HCT116 (cell line): Measurements from ENCODE around the gene ITGB7. TPM values are rescaled to one million over a fixed set of nuclear protein-coding genes. Genes with fewer than 3 reads are reported as not detected.
"Not testable (repeated sequence)": the region's sequence is repeated elsewhere in the genome, so short reads cannot be mapped to it uniquely, and the experiment has no call there.

Experiments
- ATAC-seq: fragments of 200-7000 bp; cut with Tn5 transposase; 2 replicates; pipeline ENCODE4 v1.9.1; 2020; ENCODE audit warnings: mild to moderate bottlenecking, moderate library complexity
- BruUV-seq: library from RNA; stranded (reverse); fragments of 400-500 nt; replicated peaks from 2 replicates; lab custom pipeline; 2021; lab: Mats Ljungman, UMichigan
- CTCF ChIA-PET: fragments of 300-600 bp; sonication (Branson Sonifier 250); formaldehyde crosslinking; loops from one replicate; lab custom pipeline; 2021; ENCODE audit warnings: antibody characterized with exemption; lab: Charles Lee
- POLR2A ChIA-PET: fragments of 300-600, 350-600 bp; sonication (Branson Sonifier 250); formaldehyde crosslinking; loops from one replicate; lab custom pipeline; 2021; ENCODE audit warnings: antibody characterized with exemption; lab: Charles Lee
- RAD21 ChIA-PET, 2 experiments: fragments of 300-600 bp; sonication (Branson Sonifier 250); formaldehyde crosslinking; loops; one replicate each; lab custom pipeline; 2023; ENCODE audit warnings: low total read pairs in 2 of 2; ENCODE audit not compliant: uncharacterized antibody in 2 of 2, unreplicated experiment in 2 of 2, low non-redundant PET in 1 of 2; lab: Charles Lee
- DNase-seq: peaks from one replicate; pipeline ENCODE4 v3.0.0-alpha.2; 2010; ENCODE audit warnings: low read depth, low spot score
- H2AFZ ChIP-seq: fragments of 200-600 bp; shearing (Covaris generic), sonication (generic); 2 replicates; pipeline ENCODE4 v1.6.1; 2017; ENCODE audit warnings: low read depth, mixed run types, mixed read lengths, antibody characterized with exemption, low read length; ENCODE audit not compliant: poor library complexity, severe bottlenecking
- H3K27ac ChIP-seq: 2 replicates; pipeline ENCODE4 v1.5.1; 2012; ENCODE audit warnings: low read depth, low read length
- H3K27me3 ChIP-seq: fragments of 200-600 bp; sonication (generic); 2 replicates; pipeline ENCODE4 v1.6.1; 2016; ENCODE audit warnings: mixed run types, low read length, mixed read lengths; ENCODE audit not compliant: insufficient read depth
- H3K36me3 ChIP-seq, 2 experiments: fragments of 200-500 bp in 1 of 2; fragments of 200-600 bp in 1 of 2; sonication (Bioruptor generic) in 1 of 2; sonication (generic) in 1 of 2; 2 replicates each; pipeline versions ENCODE4 v1.5.1 to v1.6.1; 2014 to 2016; ENCODE audit warnings: low read length in 2 of 2, inconsistent platforms in 1 of 2, mixed read lengths in 1 of 2, mixed run types in 1 of 2; ENCODE audit not compliant: insufficient read depth in 2 of 2, control insufficient read depth in 1 of 2
- H3K4me1 ChIP-seq, 2 experiments: fragments of 200-600 bp in 1 of 2; sonication (generic) in 1 of 2; 2 replicates each; pipeline versions ENCODE4 v1.5.1 to v1.6.1; 2012 to 2017; ENCODE audit warnings: low read length in 2 of 2, inconsistent platforms in 1 of 2, mild to moderate bottlenecking in 1 of 2, mixed read lengths in 1 of 2, mixed run types in 1 of 2, moderate library complexity in 1 of 2; ENCODE audit not compliant: insufficient read depth in 2 of 2, control insufficient read depth in 1 of 2
- H3K4me2 ChIP-seq: fragments of 200-600 bp; sonication (generic); 2 replicates; pipeline ENCODE4 v1.6.1; 2017; ENCODE audit warnings: mixed run types, low read length, mixed read lengths
- H3K4me3 ChIP-seq, 2 experiments: fragments of 200-600 bp in 1 of 2; sonication (generic) in 1 of 2; replicated peaks in 1 of 2; 2 replicates each; pipeline ENCODE4 v1.5.1; 2011 to 2016; ENCODE audit warnings: low read length in 2 of 2, control low read depth in 1 of 2, low read depth in 1 of 2, mild to moderate bottlenecking in 1 of 2, mixed read lengths in 1 of 2, mixed run types in 1 of 2
- H3K79me2 ChIP-seq: fragments of 200-600 bp; sonication (generic); 2 replicates; pipeline ENCODE4 v1.6.1; 2017; ENCODE audit warnings: mild to moderate bottlenecking, mixed run types, low read length, moderate library complexity, mixed read lengths; ENCODE audit not compliant: insufficient read depth
- H3K9ac ChIP-seq: fragments of 200-600 bp; sonication (generic); 2 replicates; pipeline ENCODE4 v1.6.1; 2016; ENCODE audit warnings: low read length, mixed read lengths
- H3K9me2 ChIP-seq: fragments of 200-600 bp; sonication (generic), shearing (Covaris generic); 2 replicates; pipeline ENCODE4 v1.6.1; 2017; ENCODE audit warnings: mixed run types, mild to moderate bottlenecking, moderate library complexity; ENCODE audit not compliant: insufficient read depth
- H3K9me3 ChIP-seq, 2 experiments: fragments of 200-500 bp in 1 of 2; fragments of 200-600 bp in 1 of 2; sonication (Bioruptor generic) in 1 of 2; sonication (generic) in 1 of 2; 2 replicates each; pipeline ENCODE4 v1.6.1; 2014 to 2017; ENCODE audit warnings: low read length in 2 of 2, mixed read lengths in 2 of 2, inconsistent platforms in 1 of 2, low read depth in 1 of 2, mild to moderate bottlenecking in 1 of 2, mixed run types in 1 of 2, moderate library complexity in 1 of 2; ENCODE audit not compliant: control insufficient read depth in 1 of 2, insufficient read depth in 1 of 2
- H4K20me1 ChIP-seq: fragments of 200-600 bp; sonication (generic), shearing (Covaris generic); 2 replicates; pipeline ENCODE4 v1.6.1; 2017; ENCODE audit warnings: mixed run types, mild to moderate bottlenecking, moderate library complexity; ENCODE audit not compliant: insufficient read depth
- CEBPB ChIP-seq: IDR thresholded peaks from 2 replicates; pipeline ENCODE4 v1.6.1; 2012; ENCODE audit warnings: low read depth
- CTCF ChIP-seq, 3 experiments: fragments of 200-600 bp in 1 of 3; sonication (generic) in 1 of 3; IDR thresholded peaks in 2 of 3; conservative IDR thresholded peaks in 1 of 3; 2 replicates each; pipeline ENCODE4 v1.5.1; 2012 to 2017; ENCODE audit warnings: low read depth in 2 of 3, low read length in 2 of 3, antibody characterized with exemption in 1 of 3, borderline replicate concordance in 1 of 3, control low read depth in 1 of 3, mild to moderate bottlenecking in 1 of 3, mixed read lengths in 1 of 3, mixed run types in 1 of 3, moderate library complexity in 1 of 3; ENCODE audit not compliant: insufficient read depth in 1 of 3
- EZH2 ChIP-seq: fragments of 200-600 bp; sonication (generic); IDR thresholded peaks from 2 replicates; pipeline ENCODE4 v1.6.1; 2017; ENCODE audit warnings: antibody characterized with exemption, mixed run types
- EZH2phosphoT487 ChIP-seq: fragments of 200-600 bp; IDR thresholded peaks from 2 replicates; pipeline ENCODE4 v1.6.1; 2018; ENCODE audit warnings: antibody characterized with exemption, borderline replicate concordance
- YY1 ChIP-seq: IDR thresholded peaks from 2 replicates; pipeline ENCODE4 v1.6.1; 2011; ENCODE audit warnings: low read length, low read depth, moderate library complexity, mild to moderate bottlenecking; ENCODE audit not compliant: insufficient replicate concordance; ENCODE audit errors: extremely low read depth
- ZBTB33 ChIP-seq: IDR thresholded peaks from 2 replicates; pipeline ENCODE4 v1.6.1; 2011; ENCODE audit warnings: mild to moderate bottlenecking, low read length, moderate library complexity; ENCODE audit not compliant: insufficient replicate concordance; ENCODE audit errors: extremely low read depth
- ZNF274 ChIP-seq: fragments of 200-500 bp; sonication (Bioruptor generic); IDR thresholded peaks from 2 replicates; pipeline ENCODE4 v1.6.1; 2014; ENCODE audit warnings: mild to moderate bottlenecking, low read depth, low read length, inconsistent platforms
- intact Hi-C: fragments of 100-400 bp; cut with micrococcal nuclease; formaldehyde crosslinking; loops from 2 replicates; pipeline ENCODE4 v1.10.0; 2022
- total RNA-seq: library from RNA; stranded (reverse); gene quantifications from one replicate; pipeline ENCODE4 v1.2.1, GENCODE V29; 2021; ENCODE audit not compliant: unreplicated experiment

ITGB7 gene
- total RNA-seq, 1 experiment from 2014 or later, result 1.9 TPM

- TF ChIP-seq CTCF (IDR thresholded peaks at IDR 0.05 in 2 of 3, conservative IDR thresholded peaks at IDR 0.05 in 1 of 3; ENCODE audit: borderline replicate concordance in 1 of 3, insufficient read depth in 1 of 3, low read depth in 2 of 3, low read length in 2 of 3) (no peak), CEBPB (no peak), ZNF274 (no peak)
Observed at GRCh38 chr12:53169644-53170043, 37.4 kb downstream of the ITGB7 start (continued).

- H3K27me3 ChIP-seq, result no peaks in the 10 kb centered on the region
- no peak for DNase-seq
- RAD21 ChIA-PET, result no interaction called here
- POLR2A ChIA-PET, result no interaction called here
- no peak for ATAC-seq
- CTCF ChIA-PET, result no interaction called here
- intact Hi-C loops, result no loop called here
- H3K9ac ChIP-seq, result no peak overlapping the region
- H3K27ac ChIP-seq, result no peak overlapping the region
- H2AFZ ChIP-seq, result no peak overlapping the region
- H3K4me3 ChIP-seq, result no peak overlapping the region
- TF ChIP-seq ZBTB33 (no peak), EZH2 (no peak), YY1 (no peak), EZH2phosphoT487 (no peak)
- BruUV-seq, result no TSS peak
- H3K4me1 ChIP-seq, result peaks cover 12 to 16% of the 10 kb centered on the region in 2 experiments; a peak in 3 of 4 replicates
- H4K20me1 ChIP-seq, result no peaks in the 10 kb centered on the region
- no peak overlapping the region for H3K4me2 ChIP-seq
- H3K9me2 ChIP-seq, result no peaks in the 10 kb centered on the region
- H3K9me3 ChIP-seq, result no peaks in the 10 kb centered on the region
- H3K36me3 ChIP-seq, result no peaks in the 10 kb centered on the region
- H3K79me2 ChIP-seq, result no peaks in the 10 kb centered on the region
Observed at GRCh38 chr12:53166837-53167236, 40.2 kb downstream of the ITGB7 start.

DNA sequence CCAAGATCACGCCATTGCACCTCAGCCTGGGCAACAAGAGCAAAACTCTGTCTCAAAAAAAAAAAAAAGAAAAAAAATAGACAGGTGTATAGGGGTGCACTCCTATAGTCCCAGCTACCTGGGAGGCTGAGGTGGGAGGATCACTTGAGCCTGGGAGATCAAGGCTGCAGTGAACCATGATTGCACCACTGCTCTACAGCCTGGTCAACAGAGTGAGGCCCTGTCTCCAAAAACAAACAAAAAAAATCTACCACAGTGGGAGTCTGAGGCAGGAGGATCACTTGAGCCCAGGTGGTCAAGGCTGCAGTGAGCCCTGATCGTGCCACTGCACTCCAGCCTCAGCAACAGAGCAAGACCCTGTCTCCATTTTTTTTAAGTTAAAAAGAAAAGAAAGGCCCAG lies 44.0 kb downstream of the ITGB7 start:
- H3K27me3 ChIP-seq, H3K9me3 ChIP-seq, H3K27ac ChIP-seq, intact Hi-C loops, DNase-seq, H3K9ac ChIP-seq, H3K9me2 ChIP-seq, H3K36me3 ChIP-seq, ATAC-seq, POLR2A ChIA-PET, BruUV-seq, RAD21 ChIA-PET, H3K4me2 ChIP-seq, H3K4me3 ChIP-seq, H4K20me1 ChIP-seq, H2AFZ ChIP-seq, H3K79me2 ChIP-seq, CTCF ChIA-PET: not testable (repeated sequence)
- H3K4me1 ChIP-seq, result peaks cover 3 to 15% of the 10 kb centered on the region in 2 experiments; a peak in 3 of 4 replicates
